HepG2 (cell line): ENCODE data around the gene B4GALT7. TPM values are rescaled to one million over a fixed set of nuclear protein-coding genes. Genes with fewer than 3 reads are reported as not detected.

Source experiments
- AHR ChIP-seq: IDR thresholded peaks from 2 replicates; pipeline ENCODE4 v1.6.1; 2018; ENCODE audit warnings: missing genetic modification reagents, missing compliant biosample characterization
- FOSL1 ChIP-seq: sonication (generic); formaldehyde crosslinking; IDR thresholded peaks from 2 replicates; pipeline ENCODE4 v1.9.0; 2021; ENCODE audit warnings: missing genetic modification reagents, borderline replicate concordance
- HDAC2 ChIP-seq: sonication (generic); formaldehyde crosslinking; IDR thresholded peaks from 2 replicates; pipeline ENCODE4 v1.4.0; 2020; ENCODE audit warnings: missing genetic modification reagents
- HMG20A ChIP-seq: IDR thresholded peaks from 2 replicates; pipeline ENCODE4 v1.6.1; 2016; ENCODE audit warnings: borderline replicate concordance
- KDM3A ChIP-seq: IDR thresholded peaks from 2 replicates; pipeline ENCODE4 v1.6.1; 2018; ENCODE audit warnings: low read depth, missing compliant biosample characterization
- MIER2 ChIP-seq: IDR thresholded peaks from 2 replicates; pipeline ENCODE4 v1.6.1; 2016; ENCODE audit warnings: missing biosample characterization, missing genetic modification reagents
- MLXIP ChIP-seq: sonication (generic); formaldehyde crosslinking; IDR thresholded peaks from 2 replicates; pipeline ENCODE4 v1.9.0; 2021; ENCODE audit warnings: missing genetic modification reagents, borderline replicate concordance
- NFIB ChIP-seq: sonication (generic); formaldehyde crosslinking; IDR thresholded peaks from 2 replicates; pipeline ENCODE4 v1.9.0; 2021; ENCODE audit warnings: missing genetic modification reagents, mild to moderate bottlenecking, borderline replicate concordance
- NFRKB ChIP-seq: fragments of 450-650 bp; IDR thresholded peaks from 2 replicates; pipeline ENCODE4 v1.6.1; 2017
- RFX3 ChIP-seq: IDR thresholded peaks from 2 replicates; pipeline ENCODE4 v1.6.1; 2016; ENCODE audit warnings: missing biosample characterization, missing genetic modification reagents
- RXRA ChIP-seq: sonication (generic); formaldehyde crosslinking; IDR thresholded peaks from 2 replicates; pipeline ENCODE4 v1.5.1; 2020; ENCODE audit warnings: missing genetic modification reagents
- SALL1 ChIP-seq: sonication (generic); formaldehyde crosslinking; IDR thresholded peaks from 2 replicates; pipeline ENCODE4 v1.8.0; 2022; ENCODE audit warnings: mild to moderate bottlenecking, missing genetic modification reagents
- SP4 ChIP-seq: sonication (generic); formaldehyde crosslinking; IDR thresholded peaks from 2 replicates; pipeline ENCODE4 v1.8.1; 2023; ENCODE audit warnings: mild to moderate bottlenecking, missing genetic modification reagents
- SRY ChIP-seq: sonication (generic); formaldehyde crosslinking; IDR thresholded peaks from 2 replicates; pipeline ENCODE4 v1.8.0; 2022; ENCODE audit warnings: mild to moderate bottlenecking, missing genetic modification reagents
- TBX3 ChIP-seq: fragments of 450-650 bp; IDR thresholded peaks from 2 replicates; pipeline ENCODE4 v1.6.1; 2017; ENCODE audit warnings: antibody characterized with exemption, mild to moderate bottlenecking, inconsistent platforms, borderline replicate concordance
- TCF7 ChIP-seq: sonication (generic); IDR thresholded peaks from 2 replicates; pipeline ENCODE4 v1.6.1; 2016; ENCODE audit warnings: antibody characterized with exemption, low read depth
- ZBTB1 ChIP-seq: sonication (generic); formaldehyde crosslinking; IDR thresholded peaks from 2 replicates; pipeline ENCODE4 v1.4.0; 2020; ENCODE audit warnings: missing genetic modification reagents, borderline replicate concordance
- ZC3H4 ChIP-seq: sonication (generic); formaldehyde crosslinking; IDR thresholded peaks from 2 replicates; pipeline ENCODE4 v1.4.0; 2020; ENCODE audit warnings: missing genetic modification reagents, borderline replicate concordance
- ZFYVE20 ChIP-seq: sonication (generic); formaldehyde crosslinking; IDR thresholded peaks from 2 replicates; pipeline ENCODE4 v1.8.0; 2023; ENCODE audit warnings: low read depth, mild to moderate bottlenecking, moderate library complexity, missing genetic modification reagents, borderline replicate concordance
- ZMYM3 ChIP-seq: sonication (generic); formaldehyde crosslinking; IDR thresholded peaks from 2 replicates; pipeline ENCODE4 v1.5.1; 2020; ENCODE audit warnings: mild to moderate bottlenecking, missing genetic modification reagents
- ZNF256 ChIP-seq: sonication (generic); formaldehyde crosslinking; conservative IDR thresholded peaks from 2 replicates; pipeline ENCODE4 v1.4.0; 2020; ENCODE audit warnings: missing genetic modification reagents
- ZNF580 ChIP-seq: IDR thresholded peaks from 2 replicates; pipeline ENCODE4 v1.6.1; 2016; ENCODE audit warnings: low read depth, borderline replicate concordance
- ZNF605 ChIP-seq: sonication (generic); formaldehyde crosslinking; IDR thresholded peaks from 2 replicates; pipeline ENCODE4 v1.8.0; 2022; ENCODE audit warnings: mild to moderate bottlenecking, missing genetic modification reagents
- ZNF652 ChIP-seq: IDR thresholded peaks from 2 replicates; pipeline ENCODE4 v1.6.1; 2016; ENCODE audit warnings: low read depth, borderline replicate concordance
- polyA plus RNA-seq, 8 experiments: library from polyadenylated mRNA; depleted of rRNA in 3 of 8; stranded (reverse) in 7 of 8; unstranded in 1 of 8; fragments of >200 nt; fragmentation: Illumina TruSeq in 4 of 8; extraction: Trizol in 4 of 8; gene quantifications; 2 replicates each; pipeline versions ENCODE4 v1.2.1 to v1.2.3, GENCODE V29; 2011 to 2016; ENCODE audit warnings: low read depth in 4 of 8, missing spikeins in 1 of 8, mixed read lengths in 1 of 8; ENCODE audit not compliant: insufficient read depth in 1 of 8
- total RNA-seq, 5 experiments: library from RNA; depleted of rRNA; stranded (reverse); fragments of >200 nt; fragmentation: Illumina TruSeq; extraction: Trizol; gene quantifications; 2 replicates each; pipeline ENCODE4 v1.2.3, GENCODE V29; 2016; ENCODE audit warnings: low read depth in 1 of 5
- TF ChIP-seq, protein P1 (sequence below): sonication (generic); formaldehyde crosslinking; IDR thresholded peaks from 2 replicates; pipeline ENCODE4 v1.4.0; 2020; ENCODE audit warnings: missing genetic modification reagents, borderline replicate concordance
- TF ChIP-seq, protein P2 (sequence below): sonication (generic); formaldehyde crosslinking; IDR thresholded peaks from 2 replicates; pipeline ENCODE4 v1.5.0; 2020; ENCODE audit warnings: missing genetic modification reagents, mild to moderate bottlenecking, borderline replicate concordance

Gene B4GALT7
- total and polyA plus RNA-seq, 2 of the 13 experiments (the other 11 are each of a cell fraction or from before 2014, with no cell fraction given), result 16.4 to 20.5 TPM

GRCh38 chr5:177607452-177608192 lies 7.7 kb downstream of the B4GALT7 start (continued):
- peak; percentile 57 for TF ChIP-seq SALL1 (CRISPR knock-in tag)
- TF ChIP-seq ZNF580, result peak; percentile 35; the same call in 1 of the 2 replicates
- TF ChIP-seq MIER2 (CRISPR knock-in tag), result peak; percentile 63; the same call in 1 of the 2 replicates
- TF ChIP-seq ZNF605 (CRISPR knock-in tag), result peak; percentile 66; the same call in 1 of the 2 replicates
- TF ChIP-seq, protein P1, sequence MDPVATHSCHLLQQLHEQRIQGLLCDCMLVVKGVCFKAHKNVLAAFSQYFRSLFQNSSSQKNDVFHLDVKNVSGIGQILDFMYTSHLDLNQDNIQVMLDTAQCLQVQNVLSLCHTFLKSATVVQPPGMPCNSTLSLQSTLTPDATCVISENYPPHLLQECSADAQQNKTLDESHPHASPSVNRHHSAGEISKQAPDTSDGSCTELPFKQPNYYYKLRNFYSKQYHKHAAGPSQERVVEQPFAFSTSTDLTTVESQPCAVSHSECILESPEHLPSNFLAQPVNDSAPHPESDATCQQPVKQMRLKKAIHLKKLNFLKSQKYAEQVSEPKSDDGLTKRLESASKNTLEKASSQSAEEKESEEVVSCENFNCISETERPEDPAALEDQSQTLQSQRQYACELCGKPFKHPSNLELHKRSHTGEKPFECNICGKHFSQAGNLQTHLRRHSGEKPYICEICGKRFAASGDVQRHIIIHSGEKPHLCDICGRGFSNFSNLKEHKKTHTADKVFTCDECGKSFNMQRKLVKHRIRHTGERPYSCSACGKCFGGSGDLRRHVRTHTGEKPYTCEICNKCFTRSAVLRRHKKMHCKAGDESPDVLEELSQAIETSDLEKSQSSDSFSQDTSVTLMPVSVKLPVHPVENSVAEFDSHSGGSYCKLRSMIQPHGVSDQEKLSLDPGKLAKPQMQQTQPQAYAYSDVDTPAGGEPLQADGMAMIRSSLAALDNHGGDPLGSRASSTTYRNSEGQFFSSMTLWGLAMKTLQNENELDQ, result peak; percentile 20; the same call in 1 of the 2 replicates
- TF ChIP-seq RXRA (CRISPR knock-in tag), result peak; percentile 36; the same call in 1 of the 2 replicates
- 0 out of 2 replicates have a peak, but pooled peaks have one; percentile 49 for TF ChIP-seq AHR (CRISPR knock-in tag)
- TF ChIP-seq NFRKB, result no peak
- no peak for TF ChIP-seq ZBTB1 (CRISPR knock-in tag)
- no peak for TF ChIP-seq MLXIP
- TF ChIP-seq ZFYVE20 (CRISPR knock-in tag), result no peak
- TF ChIP-seq RFX3 (CRISPR knock-in tag), result no peak
- TF ChIP-seq TCF7, result no peak
- no peak for TF ChIP-seq TBX3
- TF ChIP-seq SP4 (CRISPR knock-in tag), result peak; percentile 44; the same call in 1 of the 2 replicates
- peak; percentile 77; the same call in 1 of the 2 replicates for TF ChIP-seq SRY (CRISPR knock-in tag)
- TF ChIP-seq ZNF652 (CRISPR knock-in tag), result peak; percentile 24; the same call in 1 of the 2 replicates
- TF ChIP-seq, protein P2, sequence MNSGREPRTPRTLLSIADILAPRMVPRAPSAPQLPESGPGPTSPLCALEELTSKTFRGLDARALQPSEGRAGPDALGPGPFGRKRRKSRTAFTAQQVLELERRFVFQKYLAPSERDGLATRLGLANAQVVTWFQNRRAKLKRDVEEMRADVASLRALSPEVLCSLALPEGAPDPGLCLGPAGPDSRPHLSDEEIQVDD (CRISPR knock-in tag), result 0 out of 2 replicates have a peak, but pooled peaks have one; percentile 41
- TF ChIP-seq NFIB (CRISPR knock-in tag), result 0 out of 2 replicates have a peak, but pooled peaks have one; percentile 26
- no peak for TF ChIP-seq ZMYM3
- TF ChIP-seq FOSL1 (CRISPR knock-in tag), result no peak
- peak; percentile 51; the same call in 1 of the 2 replicates for TF ChIP-seq HDAC2 (CRISPR knock-in tag)
- TF ChIP-seq HMG20A (CRISPR knock-in tag), result no peak
- TF ChIP-seq KDM3A (CRISPR knock-in tag), result 0 out of 2 replicates have a peak, but pooled peaks have one; percentile 47
- TF ChIP-seq ZC3H4 (CRISPR knock-in tag), result no peak
- no peak for TF ChIP-seq ZNF256 (CRISPR knock-in tag)
